ENCODE data around the gene HMCN2.

Gene HMCN2

GRCh38 chr9:130443456-130443801 lies 177.9 kb downstream of the HMCN2 start:
- no peak for DNase-seq

GRCh38 chr9:130443840-130444492 lies 178.4 kb downstream of the HMCN2 start:
- no peak for DNase-seq

DNA sequence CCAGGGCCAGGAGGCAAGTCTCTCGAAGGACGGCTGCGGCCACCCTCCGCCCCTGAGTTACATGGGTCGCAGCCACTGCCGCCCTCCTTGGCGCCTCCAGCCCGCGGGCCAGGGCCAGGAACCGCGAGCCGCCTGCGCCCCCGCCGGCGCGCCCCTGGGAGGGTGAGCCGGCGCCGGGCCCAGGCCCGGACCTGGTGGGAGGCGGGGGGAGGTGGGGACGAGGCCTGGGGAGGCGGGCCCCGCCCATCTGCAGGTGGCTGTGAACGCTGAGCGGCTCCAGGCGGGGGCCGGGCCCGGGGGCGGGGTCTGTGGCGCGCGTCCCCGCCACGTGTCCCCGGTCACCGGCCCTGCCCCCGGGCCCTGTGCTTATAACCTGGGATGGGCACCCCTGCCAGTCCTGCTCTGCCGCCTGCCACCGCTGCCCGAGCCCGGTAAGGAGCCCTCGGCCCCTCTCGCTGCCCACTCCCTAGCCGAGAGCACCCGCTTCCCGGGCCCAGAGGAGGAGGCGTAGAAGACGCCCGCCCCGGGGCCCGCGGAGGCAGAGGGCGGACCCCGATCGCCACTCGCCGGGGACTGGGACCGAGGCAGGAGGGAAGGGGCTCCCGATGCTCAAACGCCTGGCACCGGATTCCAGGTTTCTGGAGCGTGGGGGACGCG lies 179.1 kb downstream of the HMCN2 start, which contains the start of gene ASS1:
TSS of gene ASS1 (plus strand) at position 397 of the 657 bp plus-strand sequence. CDS start 7,268 bp downstream, outside the sequence.
- no peak for DNase-seq

DNA sequence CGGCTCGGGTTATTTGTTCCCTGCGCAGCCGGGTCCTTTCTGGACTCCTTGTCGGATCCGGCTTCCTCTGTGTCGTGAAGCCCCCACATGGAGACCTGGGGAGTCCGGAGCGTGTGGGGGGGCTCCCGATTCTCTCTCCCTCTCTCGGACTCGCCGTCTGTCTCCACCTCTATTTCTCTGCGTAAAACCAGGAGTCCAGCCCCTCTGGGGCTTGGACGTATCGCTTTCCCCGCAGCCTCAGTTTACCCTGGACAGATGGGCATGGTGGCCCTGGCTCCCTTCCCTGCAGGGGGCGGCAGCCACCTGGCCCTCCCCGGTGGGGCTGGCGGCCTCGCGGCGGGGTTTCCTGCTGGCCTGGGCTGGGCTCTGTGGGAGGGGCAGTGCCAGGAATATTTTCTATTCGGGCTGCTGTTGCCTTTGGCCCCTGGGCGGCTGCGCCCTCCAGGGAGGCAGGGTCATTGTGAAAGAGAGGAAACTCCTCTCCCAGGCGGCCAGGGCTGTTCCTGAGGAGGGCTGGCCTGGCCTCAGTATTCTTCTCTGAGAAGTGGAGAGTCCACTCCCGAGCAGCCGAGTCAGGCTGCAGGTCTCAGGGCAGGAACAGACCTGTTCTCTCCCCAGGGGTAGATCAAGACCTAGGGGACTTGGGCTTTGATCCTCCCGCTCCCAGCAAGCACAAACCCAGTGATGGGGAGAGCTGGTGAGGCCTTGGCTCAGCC lies 179.9 kb downstream of the HMCN2 start:
- DNase-seq = no peak

GRCh38 chr9:130446101-130446861 lies 180.7 kb downstream of the HMCN2 start:
- DNase-seq = no peak

DNA sequence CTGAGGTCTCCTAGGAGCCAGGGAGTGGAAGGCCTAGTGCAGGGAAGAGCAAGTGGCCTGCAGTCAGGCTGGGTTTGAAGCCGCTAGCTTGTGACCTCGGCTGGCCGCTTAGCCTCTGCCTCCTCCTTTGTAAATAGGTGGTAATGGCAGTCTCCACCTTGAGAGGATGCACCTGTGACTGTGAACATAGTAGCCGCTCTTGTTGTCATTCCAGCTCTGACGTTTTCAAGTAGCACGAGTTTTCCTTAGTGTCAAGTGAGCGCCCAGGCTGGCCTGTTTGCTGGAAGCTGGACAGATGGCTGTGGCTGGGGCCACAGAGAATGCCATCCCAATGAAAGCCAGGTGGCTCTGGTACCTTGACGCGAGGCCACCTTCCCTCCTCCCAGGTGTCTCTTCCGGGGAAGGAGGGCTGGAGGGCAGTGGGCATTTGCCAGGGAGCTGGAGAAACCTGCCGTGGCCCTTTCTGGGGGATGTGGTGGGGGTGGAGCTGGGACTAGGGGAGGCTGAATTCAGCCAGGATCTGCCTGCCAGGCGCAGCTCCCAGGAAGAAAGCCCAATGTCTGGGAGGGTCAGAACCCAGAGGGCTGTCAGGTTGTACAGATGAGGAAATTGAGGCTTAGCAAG lies 181.7 kb downstream of the HMCN2 start:
- DNase-seq = no peak

DNA sequence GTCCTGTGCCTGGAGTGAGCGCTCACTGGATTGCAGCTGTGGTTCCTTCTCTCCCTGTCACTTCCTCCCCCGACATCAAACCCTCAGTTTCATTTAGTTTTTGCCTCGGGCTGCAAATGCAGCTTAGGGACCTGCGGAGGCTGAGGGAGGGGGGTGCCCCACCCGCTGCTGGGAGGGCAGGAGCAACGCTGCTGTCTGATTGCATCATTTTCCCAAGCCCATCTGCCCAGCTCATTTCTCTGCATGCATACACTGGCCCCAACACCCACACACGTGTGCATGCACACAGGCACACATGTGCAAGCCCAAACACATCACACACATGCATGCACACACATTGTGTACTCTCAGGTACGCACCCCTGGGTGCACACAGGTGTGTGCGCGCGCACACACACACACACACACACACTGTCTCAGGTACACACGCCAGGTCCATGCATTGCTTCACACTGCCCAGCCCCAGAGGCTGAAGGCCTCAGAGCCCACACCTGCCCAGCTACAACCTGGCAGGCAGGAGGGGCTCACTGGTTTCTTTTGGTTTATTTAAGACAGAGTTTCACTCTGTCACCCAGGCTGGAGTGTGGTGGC lies 182.6 kb downstream of the HMCN2 start:
- no peak for DNase-seq

DNA sequence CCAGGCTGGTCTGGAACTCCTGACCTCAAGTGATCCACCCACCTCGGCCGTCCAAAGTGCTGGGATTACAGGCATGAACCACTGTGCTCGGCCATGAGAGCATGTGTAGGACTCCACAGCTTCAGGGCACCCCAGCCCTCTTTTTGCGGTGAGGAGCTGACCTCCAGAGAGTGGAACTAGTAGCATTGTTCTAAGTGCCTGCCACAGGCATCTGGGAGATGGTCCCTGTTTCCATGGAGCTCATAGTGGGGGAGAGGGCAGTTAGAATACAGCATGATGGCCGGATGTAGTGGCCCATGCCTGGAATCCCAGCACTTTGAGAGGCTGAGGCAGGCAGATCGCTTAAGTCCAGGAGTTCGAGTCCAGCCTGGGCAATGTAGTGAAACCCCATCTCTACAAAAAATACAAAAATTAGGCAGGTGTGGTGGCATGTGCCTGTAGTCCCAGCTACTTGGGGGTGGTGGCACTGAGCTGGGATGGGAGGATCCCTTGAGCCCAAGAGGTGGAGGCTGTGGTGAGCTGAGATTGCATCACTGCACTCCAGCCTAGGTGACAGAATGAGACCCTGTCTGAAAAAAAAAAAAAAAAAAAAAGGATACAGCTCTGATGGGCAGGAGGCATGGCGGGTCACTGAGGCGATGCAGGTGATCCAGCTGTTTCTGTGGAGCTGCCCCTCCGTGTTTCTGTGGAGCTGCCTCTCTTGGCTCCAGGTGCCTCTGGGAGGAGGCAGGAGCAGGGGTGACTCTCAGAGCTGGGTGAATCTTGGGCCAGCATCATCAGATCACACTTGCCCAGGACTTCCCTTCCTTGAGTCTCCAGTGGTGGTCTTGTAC lies 183.4 kb downstream of the HMCN2 start:
- DNase-seq = no peak

GRCh38 chr9:130450344-130451003 lies 184.9 kb downstream of the HMCN2 start:
- DNase-seq = no peak

GRCh38 chr9:130451004-130451390 lies 185.4 kb downstream of the HMCN2 start:
- no peak for DNase-seq

GRCh38 chr9:130451509-130452388 lies 186.2 kb downstream of the HMCN2 start:
- DNase-seq = no peak

GRCh38 chr9:130452835-130453234 lies 187.3 kb downstream of the HMCN2 start:
- DNase-seq = no peak

DNA sequence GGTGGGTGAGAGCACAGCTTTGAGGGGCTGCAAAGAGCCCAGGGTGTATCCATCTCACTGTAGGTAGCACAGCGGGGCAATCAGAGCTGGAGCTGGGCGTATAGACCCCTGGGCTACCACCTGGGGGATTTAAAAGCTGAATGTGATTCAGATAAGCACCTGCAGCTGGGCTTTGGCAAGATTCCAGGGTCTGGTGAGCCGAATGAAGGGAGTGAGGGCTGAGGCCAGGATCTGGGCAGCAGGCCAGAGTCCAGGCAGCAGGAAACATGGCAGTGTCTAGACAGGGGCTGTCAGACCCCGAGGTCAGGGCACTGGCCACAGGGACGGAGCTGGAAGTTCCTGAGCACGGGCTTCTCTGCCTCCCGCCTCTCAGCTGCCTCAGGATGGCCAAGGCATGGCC lies 187.9 kb downstream of the HMCN2 start:
- DNase-seq = no peak

DNA sequence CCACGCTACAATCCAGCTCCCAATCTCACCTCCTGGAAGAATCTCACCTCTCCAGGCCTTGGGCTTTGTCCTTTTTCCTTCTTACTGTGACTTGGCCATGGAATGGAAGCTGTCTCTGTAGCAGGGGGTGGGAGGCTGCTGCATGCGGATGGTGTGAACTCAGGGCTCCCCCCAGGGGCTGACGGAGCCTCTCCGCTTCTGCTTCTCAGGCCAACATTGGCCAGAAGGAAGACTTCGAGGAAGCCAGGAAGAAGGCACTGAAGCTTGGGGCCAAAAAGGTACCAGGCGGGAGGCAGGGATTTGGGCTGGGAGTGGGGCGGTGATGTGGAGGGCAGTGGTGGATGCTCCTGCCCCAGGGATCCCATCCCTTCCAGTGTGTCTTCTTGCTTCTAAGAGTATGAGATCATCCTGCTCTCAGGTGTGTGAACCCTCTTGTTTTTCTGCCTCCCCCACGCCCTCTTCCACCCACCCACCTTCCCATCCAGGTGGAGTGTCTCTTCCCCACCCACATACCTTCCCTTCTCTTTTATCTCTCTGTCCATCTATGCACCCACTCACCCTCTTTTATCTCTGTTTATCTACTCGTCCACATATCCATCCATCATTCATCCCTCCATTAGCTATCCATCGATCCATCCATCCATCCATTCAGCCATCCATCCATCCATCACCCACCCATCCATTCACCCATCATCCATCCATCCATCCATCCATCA lies 188.7 kb downstream of the HMCN2 start:
- no peak for DNase-seq

DNA sequence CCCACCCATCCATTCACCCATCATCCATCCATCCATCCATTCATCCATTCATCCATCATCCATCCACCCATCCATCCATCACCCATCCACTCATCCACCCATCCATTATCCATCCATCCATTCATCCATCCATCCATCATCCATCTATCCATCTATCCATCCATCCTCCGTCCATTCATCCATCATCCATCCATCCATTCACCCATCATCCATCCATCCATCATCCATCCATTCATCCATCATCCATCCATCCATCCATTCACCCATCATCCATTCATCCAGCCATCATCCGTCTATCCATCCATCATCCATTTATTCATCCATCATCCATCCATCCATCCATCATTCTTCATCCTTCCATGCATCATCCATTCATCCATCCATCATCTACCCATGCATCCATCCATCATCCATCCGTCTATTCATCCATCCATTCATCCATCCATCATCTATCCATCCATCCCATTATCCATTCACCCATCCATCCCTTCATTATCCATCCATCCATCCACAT lies 189.3 kb downstream of the HMCN2 start:
- no peak for DNase-seq

DNA sequence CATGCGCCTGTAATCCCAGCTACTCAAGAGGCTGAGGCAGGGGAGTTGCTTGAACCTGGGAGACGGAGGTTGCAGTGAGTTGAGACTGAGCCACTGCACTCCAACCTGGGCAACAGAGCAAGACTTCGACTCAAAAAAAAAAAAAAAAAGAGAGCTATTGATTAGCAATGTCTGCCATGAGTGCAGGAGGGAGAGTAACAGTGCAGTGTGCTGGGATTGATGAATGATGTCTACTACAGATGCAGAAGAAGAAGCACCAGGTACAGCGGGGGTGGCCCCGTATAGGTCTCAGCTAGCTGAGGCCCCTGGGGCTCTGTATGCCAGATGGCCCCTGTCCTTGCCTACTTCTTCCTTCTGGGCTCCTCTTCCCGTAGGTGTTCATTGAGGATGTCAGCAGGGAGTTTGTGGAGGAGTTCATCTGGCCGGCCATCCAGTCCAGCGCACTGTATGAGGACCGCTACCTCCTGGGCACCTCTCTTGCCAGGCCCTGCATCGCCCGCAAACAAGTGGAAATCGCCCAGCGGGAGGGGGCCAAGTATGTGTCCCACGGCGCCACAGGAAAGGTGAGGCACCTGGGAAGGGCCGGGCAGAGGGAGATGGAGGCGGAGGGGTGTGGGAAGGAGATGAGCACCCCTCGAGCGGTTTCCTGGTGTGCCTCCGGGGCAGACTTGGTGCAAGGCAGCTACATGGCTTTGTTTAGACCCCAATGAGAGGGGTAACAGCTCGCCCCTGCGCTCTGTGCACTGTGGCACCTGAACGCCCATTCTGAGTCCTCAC lies 192.7 kb downstream of the HMCN2 start:
- DNase-seq = no peak

GRCh38 chr9:130458804-130459067 lies 193.2 kb downstream of the HMCN2 start:
- no peak for DNase-seq

GRCh38 chr9:130459151-130459550 lies 193.6 kb downstream of the HMCN2 start:
- no peak for DNase-seq

Data from bone marrow (tissue), 2 donors.